Rectal smooth muscle tissue (tissue), 1 donor: ENCODE measurements around the gene SERPINE3.

Experiments
- H3K27ac ChIP-seq: one replicate; pipeline ENCODE4 v1.7.0; 2013; ENCODE audit warnings: low read depth, low read length, inconsistent platforms
- H3K27me3 ChIP-seq: one replicate; pipeline ENCODE4 v1.7.0; 2013; ENCODE audit warnings: low read length; ENCODE audit not compliant: control insufficient read depth, insufficient read depth
- H3K36me3 ChIP-seq: one replicate; pipeline ENCODE4 v1.7.0; 2013; ENCODE audit warnings: low read length; ENCODE audit not compliant: control insufficient read depth, insufficient read depth
- H3K4me1 ChIP-seq: one replicate; pipeline ENCODE4 v1.7.0; 2013; ENCODE audit warnings: low read length; ENCODE audit not compliant: control insufficient read depth, insufficient read depth
- H3K4me3 ChIP-seq: one replicate; pipeline ENCODE4 v1.7.0; 2013; ENCODE audit warnings: low read length
- H3K9ac ChIP-seq: one replicate; pipeline ENCODE4 v1.7.0; 2013; ENCODE audit warnings: low read length

Gene SERPINE3

GRCh38 chr13:51385114-51385513 lies 45.6 kb downstream of the SERPINE3 start:
- Histone ChIP-seq H3K36me3 (peaks cover 4% of the 10 kb centered on the region), H3K27me3 (no peaks in the 10 kb centered on the region), H3K9ac (no peak overlapping the region), H3K27ac (no peak overlapping the region), H3K4me3 (no peak overlapping the region), H3K4me1 (no peaks in the 10 kb centered on the region)

DNA sequence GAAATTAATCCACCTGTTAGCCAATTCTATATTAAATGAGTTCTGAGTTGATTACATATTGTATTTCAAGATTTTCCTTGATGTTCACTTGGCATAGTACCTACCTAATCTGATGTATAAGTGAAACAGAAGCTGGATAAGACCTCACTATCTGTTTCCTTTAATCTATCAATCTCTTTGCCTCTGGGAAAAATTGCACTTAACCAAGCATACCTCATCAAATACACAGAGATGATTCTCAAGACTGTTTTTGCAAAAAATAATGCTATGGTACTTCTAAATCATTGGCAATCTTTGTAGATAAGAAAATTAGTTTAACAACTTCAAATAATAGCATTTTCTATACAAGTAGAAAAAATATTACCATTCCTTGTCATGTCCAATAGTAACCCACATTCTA lies 55.2 kb downstream of the SERPINE3 start:
- no peaks in the 10 kb centered on the region for H3K27me3 ChIP-seq
- no peak overlapping the region for H3K4me3 ChIP-seq
- H3K36me3 ChIP-seq = no peaks in the 10 kb centered on the region
- H3K9ac ChIP-seq = no peak overlapping the region
- no peak overlapping the region for H3K27ac ChIP-seq
- H3K4me1 ChIP-seq = peaks cover 8% of the 10 kb centered on the region

DNA sequence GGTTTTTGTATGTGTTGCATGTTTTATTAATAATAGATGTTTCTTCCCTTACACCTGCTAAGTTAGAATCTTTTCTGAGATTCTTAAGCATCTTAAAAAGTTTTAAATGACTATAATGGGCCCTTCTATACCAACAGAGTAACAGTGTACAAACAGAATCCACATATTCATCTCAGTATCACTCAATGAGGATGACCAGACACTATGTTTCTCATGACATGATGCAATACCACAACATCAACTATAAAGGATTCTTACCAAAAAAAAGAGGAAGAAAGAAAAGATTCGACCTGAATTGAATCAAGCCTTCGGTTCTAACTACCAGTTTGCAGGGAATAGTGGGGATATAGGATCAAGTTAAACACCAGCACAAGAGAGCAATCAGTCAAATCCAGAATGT lies 56.9 kb downstream of the SERPINE3 start:
- no peaks in the 10 kb centered on the region for H3K36me3 ChIP-seq
- H3K27me3 ChIP-seq = no peaks in the 10 kb centered on the region
- peak overlapping the region; percentile 29 for H3K27ac ChIP-seq
- H3K4me1 ChIP-seq = peaks cover 8% of the 10 kb centered on the region
- no peak overlapping the region for H3K9ac ChIP-seq
- no peak overlapping the region for H3K4me3 ChIP-seq

DNA sequence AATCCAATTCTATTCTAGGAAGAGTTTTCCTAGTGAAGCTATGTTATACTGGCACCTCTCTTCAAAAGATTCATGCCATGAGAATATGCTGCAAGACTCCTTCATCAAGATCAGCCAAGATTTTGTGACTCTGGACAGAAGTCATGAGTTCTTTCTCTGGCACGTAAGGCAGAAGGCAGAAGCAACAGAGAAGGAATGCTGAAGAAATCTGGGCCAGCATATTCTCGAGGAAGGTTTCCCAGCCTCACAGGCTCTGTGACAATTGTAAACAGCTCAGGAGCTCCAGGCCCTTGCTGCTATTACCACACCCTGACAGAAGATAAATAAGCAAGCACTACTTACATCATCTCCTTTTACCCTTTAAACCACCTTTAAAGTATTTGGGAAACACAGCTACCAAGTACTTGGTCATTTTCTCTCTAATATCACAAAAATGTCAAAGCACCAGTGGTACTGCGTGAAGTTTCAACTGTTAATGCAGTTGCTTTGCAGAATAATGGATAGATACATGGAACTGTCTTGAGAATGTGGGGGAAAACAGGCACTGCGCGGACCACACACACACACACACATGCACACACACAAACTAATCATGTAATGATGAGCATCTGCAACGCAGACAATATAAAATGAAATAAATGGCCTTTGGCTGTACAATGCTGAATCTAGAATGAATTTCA lies 57.9 kb downstream of the SERPINE3 start:
- H3K4me1 ChIP-seq = peaks cover 8% of the 10 kb centered on the region
- no peaks in the 10 kb centered on the region for H3K27me3 ChIP-seq
- H3K36me3 ChIP-seq = no peaks in the 10 kb centered on the region
- no peak overlapping the region for H3K4me3 ChIP-seq
- H3K27ac ChIP-seq = peak overlapping the region; percentile 60
- H3K9ac ChIP-seq = no peak overlapping the region

GRCh38 chr13:51405176-51405575 lies 65.7 kb downstream of the SERPINE3 start:
- Histone ChIP-seq H3K4me3 (no peak overlapping the region), H3K9ac (no peak overlapping the region), H3K4me1 (no peaks in the 10 kb centered on the region), H3K27ac (no peak overlapping the region), H3K27me3 (no peaks in the 10 kb centered on the region), H3K36me3 (no peaks in the 10 kb centered on the region)

GRCh38 chr13:51412431-51412830 lies 72.9 kb downstream of the SERPINE3 start:
- no peak overlapping the region for H3K27ac ChIP-seq
- no peak overlapping the region for H3K9ac ChIP-seq

More at GRCh38 chr13:51412431-51412830, 72.9 kb downstream of the SERPINE3 start:
- no peaks in the 10 kb centered on the region for H3K4me1 ChIP-seq
- no peak overlapping the region for H3K4me3 ChIP-seq
- H3K27me3 ChIP-seq = no peaks in the 10 kb centered on the region
- no peaks in the 10 kb centered on the region for H3K36me3 ChIP-seq
